ENCODE measurements around the gene CCDC186.

DNA sequence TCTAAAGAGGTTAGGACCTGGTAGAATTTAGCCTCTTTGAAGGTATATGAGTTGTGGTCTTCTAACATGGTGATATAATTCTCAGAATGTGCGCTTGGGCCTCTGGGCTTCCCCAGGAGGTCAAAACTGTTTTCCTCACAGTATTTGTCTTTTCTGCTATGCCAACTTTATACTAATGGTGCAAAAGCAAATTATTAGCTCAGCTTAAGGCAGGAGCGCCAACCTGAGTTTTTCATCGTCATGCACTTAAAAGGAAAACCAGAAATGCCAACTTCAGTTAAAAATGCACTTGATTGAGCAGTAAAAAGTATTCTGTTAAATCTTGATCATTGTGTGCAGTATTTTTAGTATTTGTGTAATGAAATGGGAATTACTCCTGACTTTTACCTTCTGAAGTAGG, 14.9 kb upstream of the CCDC186 start:
- TF ChIP-seq, protein P1, sequence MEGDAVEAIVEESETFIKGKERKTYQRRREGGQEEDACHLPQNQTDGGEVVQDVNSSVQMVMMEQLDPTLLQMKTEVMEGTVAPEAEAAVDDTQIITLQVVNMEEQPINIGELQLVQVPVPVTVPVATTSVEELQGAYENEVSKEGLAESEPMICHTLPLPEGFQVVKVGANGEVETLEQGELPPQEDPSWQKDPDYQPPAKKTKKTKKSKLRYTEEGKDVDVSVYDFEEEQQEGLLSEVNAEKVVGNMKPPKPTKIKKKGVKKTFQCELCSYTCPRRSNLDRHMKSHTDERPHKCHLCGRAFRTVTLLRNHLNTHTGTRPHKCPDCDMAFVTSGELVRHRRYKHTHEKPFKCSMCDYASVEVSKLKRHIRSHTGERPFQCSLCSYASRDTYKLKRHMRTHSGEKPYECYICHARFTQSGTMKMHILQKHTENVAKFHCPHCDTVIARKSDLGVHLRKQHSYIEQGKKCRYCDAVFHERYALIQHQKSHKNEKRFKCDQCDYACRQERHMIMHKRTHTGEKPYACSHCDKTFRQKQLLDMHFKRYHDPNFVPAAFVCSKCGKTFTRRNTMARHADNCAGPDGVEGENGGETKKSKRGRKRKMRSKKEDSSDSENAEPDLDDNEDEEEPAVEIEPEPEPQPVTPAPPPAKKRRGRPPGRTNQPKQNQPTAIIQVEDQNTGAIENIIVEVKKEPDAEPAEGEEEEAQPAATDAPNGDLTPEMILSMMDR (IDR thresholded peaks at IDR 0.05; ENCODE audit: control extremely low read depth in 1 of 3, insufficient read depth in 1 of 3, low read depth in 1 of 3, low read length in 3 of 3): no peak
- TF ChIP-seq, protein P2, sequence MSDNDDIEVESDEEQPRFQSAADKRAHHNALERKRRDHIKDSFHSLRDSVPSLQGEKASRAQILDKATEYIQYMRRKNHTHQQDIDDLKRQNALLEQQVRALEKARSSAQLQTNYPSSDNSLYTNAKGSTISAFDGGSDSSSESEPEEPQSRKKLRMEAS (IDR thresholded peaks at IDR 0.05): no peak
- TF ChIP-seq, protein P3, sequence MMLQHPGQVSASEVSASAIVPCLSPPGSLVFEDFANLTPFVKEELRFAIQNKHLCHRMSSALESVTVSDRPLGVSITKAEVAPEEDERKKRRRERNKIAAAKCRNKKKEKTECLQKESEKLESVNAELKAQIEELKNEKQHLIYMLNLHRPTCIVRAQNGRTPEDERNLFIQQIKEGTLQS (IDR thresholded peaks at IDR 0.05; ENCODE audit: insufficient read depth, low read depth, low read length): no peak
